Activated CD4-positive, CD25-positive, alpha-beta regulatory T cell treated with anti-CD3 and anti-CD28 coated beads, Interleukin-2, amount 50 U/mL, for 72 hours (primary cell): Measurements from ENCODE around the gene TM9SF1.
A peak's percentile ranks its signal among the peaks of the same experiment; 100 is the strongest.
"Not testable (repeated sequence)": the region's sequence is repeated elsewhere in the genome, so short reads cannot be mapped to it uniquely, and the experiment has no call there.

ENCODE experiments used
- DNase-seq: peaks from one replicate; pipeline ENCODE4 v3.0.0; 2021

The TM9SF1 gene

DNA sequence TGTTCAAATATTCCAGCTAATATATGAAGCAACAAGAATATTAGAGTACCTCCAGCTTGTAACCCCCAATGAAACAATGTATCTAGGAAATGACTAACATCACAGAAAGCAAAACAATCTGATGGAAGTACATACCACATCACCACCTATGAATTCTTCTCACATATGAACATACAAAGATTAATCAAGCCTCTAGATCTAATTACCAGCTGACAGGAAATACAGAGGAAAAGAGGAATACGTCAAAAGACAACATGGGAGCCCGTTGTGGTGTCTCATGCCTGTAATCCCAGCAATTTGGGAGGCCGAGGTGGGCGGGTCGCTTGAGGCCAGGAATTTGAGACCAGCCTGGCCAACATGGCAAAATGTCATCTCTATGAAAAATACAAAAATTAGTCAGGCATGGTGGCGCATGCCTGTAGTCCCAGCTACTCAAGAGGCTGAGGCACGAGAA, 29.4 kb upstream of the TM9SF1 start:
- DNase-seq: no peak

- not testable (repeated sequence) for DNase-seq
Measured at GRCh38 chr14:24222987-24223386, 27.7 kb upstream of the TM9SF1 start.

GRCh38 chr14:24219521-24219920, 24.3 kb upstream of the TM9SF1 start:
- DNase-seq: no peak

DNA sequence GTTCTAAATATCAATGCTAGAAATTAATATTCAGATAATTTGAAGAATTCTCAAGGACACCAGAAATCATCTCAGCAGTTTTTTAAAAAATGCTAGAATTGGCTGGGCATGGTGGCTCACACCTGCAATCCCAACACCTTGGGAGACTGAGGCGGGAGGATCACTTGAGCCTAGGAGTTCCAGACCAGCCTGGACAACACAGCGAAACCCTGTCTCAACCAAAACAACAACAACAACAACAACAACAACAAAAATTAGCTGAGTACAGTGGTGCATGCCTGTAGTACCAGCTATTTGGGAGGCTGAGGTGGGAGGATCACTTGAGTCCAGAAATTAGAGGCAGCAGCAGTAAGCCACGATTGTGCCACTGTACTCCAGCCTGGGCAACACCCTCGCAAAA, 23.8 kb upstream of the TM9SF1 start:
- DNase-seq: no peak

DNA sequence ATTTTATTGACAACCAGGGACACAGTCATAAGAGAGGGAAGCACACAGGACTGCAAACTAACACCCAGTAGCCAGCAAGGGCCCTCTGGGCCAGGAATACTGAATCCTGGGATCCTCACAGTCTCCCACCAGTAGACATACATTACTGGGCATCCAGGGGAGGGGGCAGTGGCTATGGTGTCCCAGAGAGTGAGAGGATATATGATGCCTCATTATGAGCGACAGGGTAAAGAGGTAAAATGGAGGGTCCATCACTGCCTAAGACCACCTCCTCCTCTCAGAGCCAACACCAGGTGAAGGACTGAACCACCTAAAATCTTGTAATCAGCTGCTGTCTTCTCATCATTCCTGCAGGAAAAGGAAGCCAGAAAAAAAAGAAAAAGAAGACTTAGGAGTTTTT, 21.6 kb upstream of the TM9SF1 start:
- not testable (repeated sequence) for DNase-seq

- no peak for DNase-seq
Measured at GRCh38 chr14:24216345-24216699, 21.1 kb upstream of the TM9SF1 start.

DNA sequence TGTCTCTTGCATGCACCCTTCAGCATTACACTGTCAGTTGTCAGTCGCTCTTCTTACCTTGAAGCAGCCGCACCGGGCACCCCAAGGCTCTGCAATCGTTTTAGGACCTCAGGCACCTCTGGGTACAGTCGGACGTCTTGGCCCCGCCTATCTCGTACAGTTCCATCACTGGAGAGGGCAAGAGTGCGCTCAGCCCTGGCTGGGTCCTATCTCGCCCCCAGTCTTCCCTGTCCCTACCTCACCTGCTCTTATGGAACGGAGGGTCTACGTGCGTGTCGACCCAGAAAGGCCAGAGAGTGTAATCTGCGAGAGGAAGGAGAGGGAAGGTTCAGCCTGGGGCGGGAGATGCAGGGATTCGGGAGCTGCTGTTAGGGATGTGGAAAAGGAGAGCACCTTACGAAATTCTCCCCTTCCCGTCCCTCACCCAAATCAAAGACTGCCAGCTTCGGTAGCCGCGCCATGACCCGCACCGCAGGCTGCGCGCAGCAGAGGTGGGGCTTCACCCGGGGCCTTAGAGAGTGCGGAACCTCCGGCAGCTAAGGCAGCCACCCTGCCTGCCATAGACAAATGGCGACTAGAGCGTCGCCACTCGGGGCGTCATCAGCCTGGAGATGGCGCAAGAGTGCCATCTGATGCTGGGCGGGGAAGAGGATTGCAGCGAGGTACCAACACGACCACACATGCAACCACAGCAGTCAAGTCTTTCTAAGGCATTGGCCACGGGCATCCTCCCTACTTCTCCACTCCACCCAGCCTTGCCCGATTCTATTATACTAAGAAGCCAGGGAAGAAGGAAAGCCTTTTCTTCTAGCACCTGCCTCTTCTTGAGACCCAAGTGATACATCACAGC, 20.5 kb upstream of the TM9SF1 start, which contains the start of gene MDP1:
Gene MDP1, minus strand, starts transcription at position 572 of the 850 bp plus-strand sequence. Its CDS starts 111 bp downstream, at position 461.
- peak; percentile 79 for DNase-seq

DNA sequence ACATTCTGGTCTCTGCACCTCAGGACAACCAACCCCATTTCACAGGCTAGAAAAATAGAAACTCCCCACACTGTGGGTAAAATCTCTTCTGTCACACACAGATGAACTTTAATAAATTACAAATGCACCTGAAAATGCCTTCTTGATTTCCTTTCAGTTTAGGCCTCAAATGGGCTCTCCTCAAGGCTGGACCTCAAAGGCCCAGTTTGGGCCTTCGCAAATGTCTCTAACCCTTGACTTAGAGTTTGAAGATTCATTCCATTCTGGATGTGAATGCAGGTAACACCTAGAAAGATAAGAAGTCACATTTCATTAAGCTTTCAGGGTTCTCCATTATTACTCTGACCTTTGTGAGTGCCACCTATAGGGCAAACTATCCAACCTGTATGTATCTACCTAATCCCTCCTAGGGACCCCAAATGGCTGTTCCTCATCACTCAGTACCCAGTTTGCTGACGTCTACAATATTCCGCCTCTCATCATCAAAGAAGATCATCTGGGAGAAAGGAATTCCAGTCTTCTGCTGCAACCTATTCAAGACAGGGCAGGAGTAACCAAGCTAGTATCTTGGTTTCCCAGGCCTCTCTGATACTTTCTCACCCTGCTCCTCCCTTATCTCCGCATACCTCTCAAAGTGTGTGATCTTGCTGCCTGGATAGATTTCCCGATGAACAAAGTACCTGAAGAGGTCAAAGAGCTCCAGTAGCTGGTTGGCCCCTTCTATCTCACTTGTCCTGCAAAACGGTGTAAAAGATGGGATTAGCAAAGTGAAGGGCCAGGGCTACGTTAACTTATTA, 18.8 kb upstream of the TM9SF1 start:
- DNase-seq: no peak

GRCh38 chr14:24212924-24213865, 18.0 kb upstream of the TM9SF1 start, which contains the start of gene CHMP4A:
CHMP4A (minus strand) TSS chr14:24213488; CDS start chr14:24213439, 49 bp downstream.
- DNase-seq: peak; percentile 91

DNA sequence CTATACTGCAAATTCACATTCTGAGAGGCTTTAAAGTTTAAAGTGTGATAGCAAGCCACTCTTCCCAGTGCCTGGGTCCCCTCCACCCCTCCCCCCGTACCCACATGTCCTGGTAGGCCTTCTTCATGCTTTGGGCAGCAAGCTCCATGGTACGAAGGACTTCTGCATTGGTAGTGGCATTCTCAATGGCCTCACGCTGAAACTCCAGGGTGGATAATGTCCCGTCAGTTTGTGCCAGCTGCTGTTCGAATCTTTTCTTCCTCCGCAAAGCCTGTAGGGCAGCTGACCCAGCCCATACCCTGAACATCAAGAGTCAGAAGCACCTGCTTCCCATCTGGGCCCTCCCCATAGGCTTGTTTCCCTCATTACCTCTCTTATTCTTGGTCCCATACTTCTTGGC, 16.1 kb upstream of the TM9SF1 start:
- DNase-seq: no peak

- DNase-seq: no peak
Measured at GRCh38 chr14:24207625-24208024, 12.4 kb upstream of the TM9SF1 start.

- no peak for DNase-seq
Measured at GRCh38 chr14:24207104-24207551, 11.9 kb upstream of the TM9SF1 start.

GRCh38 chr14:24206260-24207103, 11.2 kb upstream of the TM9SF1 start:
- DNase-seq: no peak

GRCh38 chr14:24204163-24205146, 9.2 kb upstream of the TM9SF1 start:
- DNase-seq: no peak

- not testable (repeated sequence) for DNase-seq
Measured at GRCh38 chr14:24203249-24203886, 8.1 kb upstream of the TM9SF1 start.

- not testable (repeated sequence) for DNase-seq
Measured at GRCh38 chr14:24202538-24202937, 7.3 kb upstream of the TM9SF1 start.

- peak; percentile 9 for DNase-seq
Measured at GRCh38 chr14:24198814-24199524, 3.7 kb upstream of the TM9SF1 start.

DNA sequence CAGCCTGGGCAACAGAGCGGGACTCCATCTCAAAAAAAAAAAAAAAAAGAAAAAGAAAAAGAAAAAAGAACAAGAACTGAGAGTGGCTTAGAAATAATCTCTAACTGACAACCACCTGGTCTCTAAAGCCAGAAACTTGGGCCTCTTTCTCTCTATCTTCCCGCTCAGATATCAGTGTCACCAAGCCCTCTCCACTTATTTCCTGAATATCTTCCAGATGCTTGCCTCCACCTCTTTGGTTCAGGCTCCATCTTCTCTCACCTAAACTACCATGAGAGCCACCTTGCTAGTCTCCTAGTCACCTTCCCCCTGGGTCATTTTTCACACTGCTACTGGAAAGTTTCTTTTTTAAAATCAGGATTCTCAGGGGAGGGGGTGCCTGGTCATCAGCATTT, 1.8 kb upstream of the TM9SF1 start:
- DNase-seq: no peak
